BE2C (cell line): ENCODE results near the gene ADORA2B.

Experiments used
- DNase-seq: peaks from one replicate; pipeline ENCODE4 v3.0.0-alpha.2; 2020
- H3K27me3 ChIP-seq: fragments of 250-450 bp; sonication (Bioruptor Pico); 2 replicates; pipeline ENCODE4 v1.5.1; 2020; ENCODE audit warnings: mild to moderate bottlenecking
- H3K36me3 ChIP-seq: fragments of 250-450 bp; sonication (Bioruptor Pico); 2 replicates; pipeline ENCODE4 v1.5.1; 2020; ENCODE audit warnings: mild to moderate bottlenecking
- H3K4me1 ChIP-seq: fragments of 250-450 bp; sonication (Bioruptor Pico); 2 replicates; pipeline ENCODE4 v1.5.1; 2020
- H3K4me3 ChIP-seq: 2 replicates; pipeline ENCODE4 v1.5.1; 2011; ENCODE audit warnings: low read depth, low read length
- H3K9me3 ChIP-seq: fragments of 250-450 bp; sonication (Bioruptor Pico); 2 replicates; pipeline ENCODE4 v1.5.1; 2020
- CTCF ChIP-seq: IDR thresholded peaks from 2 replicates; pipeline ENCODE4 v1.5.1; 2012; ENCODE audit warnings: mild to moderate bottlenecking, low read depth, low read length

ADORA2B gene

GRCh38 chr17:15971098-15971678 is 26.3 kb downstream of the ADORA2B start:
- H3K4me3 ChIP-seq: no peak overlapping the region
- H3K4me1 ChIP-seq: no peaks in the 10 kb centered on the region
- H3K27me3 ChIP-seq: no peaks in the 10 kb centered on the region
- no peak for TF ChIP-seq CTCF
- no peaks in the 10 kb centered on the region for H3K36me3 ChIP-seq
- no peak for DNase-seq
- no peaks in the 10 kb centered on the region for H3K9me3 ChIP-seq

- no peaks in the 10 kb centered on the region for H3K4me1 ChIP-seq
- H3K36me3 ChIP-seq: no peaks in the 10 kb centered on the region
- H3K4me3 ChIP-seq: no peak overlapping the region
- TF ChIP-seq CTCF: no peak
- DNase-seq: no peak
- no peaks in the 10 kb centered on the region for H3K9me3 ChIP-seq
- no peaks in the 10 kb centered on the region for H3K27me3 ChIP-seq
These were observed 27.0 kb downstream of the ADORA2B start for GRCh38 chr17:15971882-15972281.

GRCh38 chr17:15972497-15972951 is 27.6 kb downstream of the ADORA2B start:
- H3K4me3 ChIP-seq: no peak overlapping the region
- no peak for TF ChIP-seq CTCF
- H3K9me3 ChIP-seq: no peaks in the 10 kb centered on the region
- H3K4me1 ChIP-seq: no peaks in the 10 kb centered on the region
- H3K27me3 ChIP-seq: no peaks in the 10 kb centered on the region
- no peaks in the 10 kb centered on the region for H3K36me3 ChIP-seq
- no peak for DNase-seq

- Histone ChIP-seq H3K4me3 (no peak overlapping the region), H3K4me1 (no peaks in the 10 kb centered on the region), H3K27me3 (no peaks in the 10 kb centered on the region), H3K9me3 (no peaks in the 10 kb centered on the region), H3K36me3 (no peaks in the 10 kb centered on the region)
- TF ChIP-seq CTCF: no peak
- DNase-seq: no peak
These were observed 28.1 kb downstream of the ADORA2B start for GRCh38 chr17:15973016-15973415.

GRCh38 chr17:15973834-15974233 is 28.9 kb downstream of the ADORA2B start:
- Histone ChIP-seq H3K36me3 (no peaks in the 10 kb centered on the region), H3K27me3 (no peaks in the 10 kb centered on the region), H3K4me3 (no peak overlapping the region), H3K4me1 (no peaks in the 10 kb centered on the region), H3K9me3 (no peaks in the 10 kb centered on the region)
- no peak for DNase-seq
- TF ChIP-seq CTCF: no peak

GRCh38 chr17:15977894-15978293 is 33.0 kb downstream of the ADORA2B start:
- no peaks in the 10 kb centered on the region for H3K4me1 ChIP-seq
- DNase-seq: no peak
- TF ChIP-seq CTCF: no peak
- no peaks in the 10 kb centered on the region for H3K9me3 ChIP-seq
- no peak overlapping the region for H3K4me3 ChIP-seq
- H3K36me3 ChIP-seq: no peaks in the 10 kb centered on the region
- H3K27me3 ChIP-seq: no peaks in the 10 kb centered on the region
